ENCODE data around the gene POLR1E. TPM values are rescaled to one million over a fixed set of nuclear protein-coding genes. Genes with fewer than 3 reads are reported as not detected.
"Not testable (repeated sequence)": the region's sequence is repeated elsewhere in the genome, so short reads cannot be mapped to it uniquely, and the experiment has no call there.

The POLR1E gene
- total RNA-seq, 2 experiments from 2014 or later = 80.6 to 81.2 TPM

GRCh38 chr9:37495571-37495970 is 9.8 kb downstream of the POLR1E start:
- POLR2A ChIA-PET = interaction anchor here (1.2 kb wide), 1 partner anchor 10 kb away, joined by 3 read pairs; the partner anchor contains the start of gene POLR1E

GRCh38 chr9:37496020-37496419 is 10.3 kb downstream of the POLR1E start:
- POLR2A ChIA-PET = interaction anchor here (1.2 kb wide), 1 partner anchor 10 kb away, joined by 3 read pairs; the partner anchor contains the start of gene POLR1E

More at GRCh38 chr9:37495571-37495970, 9.8 kb downstream of the POLR1E start:
- CTCF ChIA-PET = no interaction called here

GRCh38 chr9:37497320-37497719 is 11.6 kb downstream of the POLR1E start:
- POLR2A ChIA-PET = no interaction called here
- CTCF ChIA-PET = no interaction called here

More at GRCh38 chr9:37496020-37496419, 10.3 kb downstream of the POLR1E start:
- CTCF ChIA-PET = interaction anchor here (0.6 kb wide), 1 partner anchor 53 kb away, joined by 3 read pairs; no protein-coding TSS in a partner anchor

- ChIA-PET CTCF (no interaction called here), POLR2A (interaction anchor here (0.6 kb wide), 1 partner anchor 18 kb away, joined by 3 read pairs; no protein-coding TSS in a partner anchor)
Observed at GRCh38 chr9:37498457-37498856, 12.7 kb downstream of the POLR1E start.

- ChIA-PET CTCF (no interaction called here), POLR2A (no interaction called here)
Observed at GRCh38 chr9:37499297-37499696, 13.5 kb downstream of the POLR1E start.

GRCh38 chr9:37501957-37502596 is 16.3 kb downstream of the POLR1E start:
- CTCF ChIA-PET = no interaction called here
- POLR2A ChIA-PET = no interaction called here

- ChIA-PET POLR2A (interaction anchor here (0.9 kb wide), 2 partner anchors 18 to 89 kb away, joined by 3 read pairs; partner anchors contain the start of genes POLR1E and TOMM5), CTCF (no interaction called here)
Observed at GRCh38 chr9:37503736-37504135, 18.0 kb downstream of the POLR1E start.

- ChIA-PET CTCF (interaction anchor here (0.7 kb wide), 1 partner anchor 164 kb away, joined by 3 read pairs; no protein-coding TSS in a partner anchor), POLR2A (interaction anchor here (1.0 kb wide), 1 partner anchor 18 kb away, joined by 3 read pairs; no protein-coding TSS in a partner anchor)
Observed at GRCh38 chr9:37504605-37505004, 18.9 kb downstream of the POLR1E start.

GRCh38 chr9:37507566-37508134 is 21.9 kb downstream of the POLR1E start:
- ChIA-PET POLR2A (no interaction called here), CTCF (no interaction called here)

- CTCF ChIA-PET = no interaction called here
- POLR2A ChIA-PET = no interaction called here
Observed at GRCh38 chr9:37508135-37508833, 22.5 kb downstream of the POLR1E start.

- ChIA-PET CTCF (no interaction called here), POLR2A (interaction anchor here (0.7 kb wide), 1 partner anchor 13 kb away, joined by 3 read pairs; no protein-coding TSS in a partner anchor)
Observed at GRCh38 chr9:37508834-37509206, 23.1 kb downstream of the POLR1E start.

- ChIA-PET POLR2A (interaction anchor here (0.7 kb wide), 2 partner anchors 12 to 20 kb away, joined by 3 to 4 read pairs; no protein-coding TSS in a partner anchor), CTCF (no interaction called here)
Observed at GRCh38 chr9:37509536-37509935, 23.8 kb downstream of the POLR1E start.

GRCh38 chr9:37510053-37510452 is 24.3 kb downstream of the POLR1E start:
- POLR2A ChIA-PET, CTCF ChIA-PET: not testable (repeated sequence)

GRCh38 chr9:37511016-37512010 is 25.6 kb downstream of the POLR1E start:
- POLR2A ChIA-PET = no interaction called here
- CTCF ChIA-PET = no interaction called here

- CTCF ChIA-PET = no interaction called here
- POLR2A ChIA-PET = no interaction called here
Observed at GRCh38 chr9:37512437-37512836, 26.7 kb downstream of the POLR1E start.

GRCh38 chr9:37514415-37514814 is 28.7 kb downstream of the POLR1E start:
- CTCF ChIA-PET, POLR2A ChIA-PET: not testable (repeated sequence)

GRCh38 chr9:37514999-37515398 is 29.3 kb downstream of the POLR1E start:
- ChIA-PET POLR2A (no interaction called here), CTCF (no interaction called here)

- ChIA-PET CTCF (no interaction called here), POLR2A (no interaction called here)
Observed at GRCh38 chr9:37515620-37516258, 30.0 kb downstream of the POLR1E start.

- ChIA-PET CTCF (interaction anchor here (1.0 kb wide), 1 partner anchor 11 kb away, joined by 3 read pairs; no protein-coding TSS in a partner anchor), POLR2A (no interaction called here)
Observed at GRCh38 chr9:37517923-37518322, 32.2 kb downstream of the POLR1E start.
